Loucy (cell line): Measurements from ENCODE around the gene HMGN3.

Source experiments
- EZH2phosphoT487 ChIP-seq: fragments of 200-600 bp; IDR thresholded peaks from 2 replicates; pipeline ENCODE4 v1.6.1; 2018; ENCODE audit warnings: antibody characterized with exemption, mild to moderate bottlenecking, moderate library complexity, borderline replicate concordance
- TF ChIP-seq, protein P1 (sequence below): fragments of 200-600 bp; sonication (generic); conservative IDR thresholded peaks from 2 replicates; pipeline ENCODE4 v1.5.1; 2014; ENCODE audit warnings: mild to moderate bottlenecking, antibody characterized with exemption, low read length

- TF ChIP-seq, protein P1, sequence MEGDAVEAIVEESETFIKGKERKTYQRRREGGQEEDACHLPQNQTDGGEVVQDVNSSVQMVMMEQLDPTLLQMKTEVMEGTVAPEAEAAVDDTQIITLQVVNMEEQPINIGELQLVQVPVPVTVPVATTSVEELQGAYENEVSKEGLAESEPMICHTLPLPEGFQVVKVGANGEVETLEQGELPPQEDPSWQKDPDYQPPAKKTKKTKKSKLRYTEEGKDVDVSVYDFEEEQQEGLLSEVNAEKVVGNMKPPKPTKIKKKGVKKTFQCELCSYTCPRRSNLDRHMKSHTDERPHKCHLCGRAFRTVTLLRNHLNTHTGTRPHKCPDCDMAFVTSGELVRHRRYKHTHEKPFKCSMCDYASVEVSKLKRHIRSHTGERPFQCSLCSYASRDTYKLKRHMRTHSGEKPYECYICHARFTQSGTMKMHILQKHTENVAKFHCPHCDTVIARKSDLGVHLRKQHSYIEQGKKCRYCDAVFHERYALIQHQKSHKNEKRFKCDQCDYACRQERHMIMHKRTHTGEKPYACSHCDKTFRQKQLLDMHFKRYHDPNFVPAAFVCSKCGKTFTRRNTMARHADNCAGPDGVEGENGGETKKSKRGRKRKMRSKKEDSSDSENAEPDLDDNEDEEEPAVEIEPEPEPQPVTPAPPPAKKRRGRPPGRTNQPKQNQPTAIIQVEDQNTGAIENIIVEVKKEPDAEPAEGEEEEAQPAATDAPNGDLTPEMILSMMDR, result no peak
- no peak for TF ChIP-seq EZH2phosphoT487
Measured at GRCh38 chr6:79230149-79230548, 4.3 kb downstream of the HMGN3 start.
